Testis (tissue), 3 donors: ENCODE results near the gene STUM. TPM values are rescaled to one million over a fixed set of nuclear protein-coding genes. Genes with fewer than 3 reads are reported as not detected.

Source experiments
- DNase-seq: peaks from one replicate; pipeline ENCODE4 v3.0.0-alpha.2; 2019
- H3K27ac ChIP-seq, 2 donors: fragments of 200-600 bp; sonication (generic); one replicate each; pipeline ENCODE4 v1.5.1; 2019
- H3K27me3 ChIP-seq: fragments of 200-600 bp; sonication (generic); one replicate; pipeline ENCODE4 v1.5.1; 2019
- H3K36me3 ChIP-seq: fragments of 200-600 bp; sonication (generic); one replicate; pipeline ENCODE4 v1.5.1; 2017; ENCODE audit warnings: low read depth; ENCODE audit errors: missing control alignments
- H3K4me1 ChIP-seq: fragments of 200-600 bp; sonication (generic); one replicate; pipeline ENCODE4 v1.5.1; 2019
- H3K4me3 ChIP-seq, 2 donors: fragments of 200-600 bp; sonication (generic); one replicate each; pipeline ENCODE4 v1.5.1; 2017 to 2019
- H3K9me3 ChIP-seq: fragments of 200-600 bp; sonication (generic); one replicate; pipeline ENCODE4 v1.5.1; 2017
- CTCF ChIP-seq, 3 experiments: fragments of 450-650 bp in 2 of 3; fragments of 200-600 bp in 1 of 3; sonication (generic) in 1 of 3; IDR thresholded peaks; one replicate each; pipeline ENCODE4 v1.5.1; 2016 to 2019; ENCODE audit warnings: antibody characterized with exemption in 3 of 3, mild to moderate bottlenecking in 2 of 3, moderate library complexity in 1 of 3
- POLR2A ChIP-seq: fragments of 450-650 bp; IDR thresholded peaks from one replicate; pipeline ENCODE4 v1.6.1; 2017; ENCODE audit warnings: antibody characterized with exemption, mild to moderate bottlenecking, moderate library complexity
- WGBS, 2 donors: methylation state at CpG; one replicate each; pipeline ENCODE4 v1.1.5; 2018; 5-methylcytosine and 5-hydroxymethylcytosine counted together
- intact Hi-C: fragments of 100-400 bp; cut with DNase I; formaldehyde crosslinking; loops from one replicate; pipeline ENCODE4 v1.15.1; 2023; ENCODE audit warnings: low total_unique reads
- polyA plus RNA-seq: library from polyadenylated mRNA; stranded (reverse); fragments of 350-450 nt; fragmentation: Illumina TruSeq; extraction: RNeasy Lipid Tissue Mini Kit (QIAGEN cat#74804); gene quantifications from one replicate; pipeline ENCODE4 v1.2.3, GENCODE V29; 2014; ENCODE audit warnings: low read depth, low replicate concordance; ENCODE audit not compliant: insufficient read depth
- total RNA-seq, 2 donors: library from RNA; depleted of rRNA; stranded (reverse); fragments of >200 nt; gene quantifications; one replicate each; pipeline ENCODE4 v1.2.3, GENCODE V29; 2016

STUM gene
- total and polyA plus RNA-seq, 3 donors from 2014 or later: 2.5 to 4.5 (median 3.7) TPM

DNA sequence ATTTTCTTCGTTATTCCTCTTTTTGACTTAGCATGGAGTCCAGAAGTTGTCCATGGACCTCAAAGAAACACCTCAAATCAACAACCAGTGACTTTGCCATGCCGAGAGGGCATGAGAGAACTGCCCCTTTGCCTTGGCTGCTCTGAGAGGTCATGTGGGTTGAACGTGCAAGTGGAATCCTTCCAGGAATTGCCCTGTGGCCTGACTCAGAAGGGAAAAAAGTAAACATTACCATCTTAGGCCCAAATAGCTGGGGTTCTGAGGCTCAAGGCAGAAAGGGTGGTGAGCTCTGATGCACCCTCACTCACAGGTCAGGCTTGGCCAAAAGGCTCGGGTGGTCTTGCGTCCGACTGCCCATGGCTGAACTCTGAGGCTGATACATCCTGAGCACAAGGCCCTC is 15.1 kb downstream of the STUM start:
- TF ChIP-seq POLR2A: no peak
- no peak for TF ChIP-seq CTCF (IDR thresholded peaks at IDR 0.05)
- intact Hi-C loops: no loop called here
- Histone ChIP-seq H3K9me3 (no peaks in the 10 kb centered on the region), H3K27ac (no peak overlapping the region), H3K4me1 (peaks cover 6% of the 10 kb centered on the region), H3K36me3 (no peaks in the 10 kb centered on the region), H3K4me3 (no peak overlapping the region), H3K27me3 (no peaks in the 10 kb centered on the region)
- DNase-seq: no peak
- 84 to 88% methylated on average over 6 of the region's 6 CpGs for WGBS, 2 donors

- 94% methylated on average over 7 to 8 of the region's 8 CpGs for WGBS, 2 donors
- H3K9me3 ChIP-seq: no peaks in the 10 kb centered on the region
- H3K36me3 ChIP-seq: no peaks in the 10 kb centered on the region
- TF ChIP-seq POLR2A (no peak), CTCF (IDR thresholded peaks at IDR 0.05) (no peak)
- peaks cover 6% of the 10 kb centered on the region for H3K4me1 ChIP-seq
- intact Hi-C loops: no loop called here
- H3K27ac ChIP-seq: no peak overlapping the region
- DNase-seq: no peak
- no peak overlapping the region for H3K4me3 ChIP-seq
- H3K27me3 ChIP-seq: no peaks in the 10 kb centered on the region
Measured at GRCh38 chr1:226565476-226565875, 16.9 kb downstream of the STUM start.

DNA sequence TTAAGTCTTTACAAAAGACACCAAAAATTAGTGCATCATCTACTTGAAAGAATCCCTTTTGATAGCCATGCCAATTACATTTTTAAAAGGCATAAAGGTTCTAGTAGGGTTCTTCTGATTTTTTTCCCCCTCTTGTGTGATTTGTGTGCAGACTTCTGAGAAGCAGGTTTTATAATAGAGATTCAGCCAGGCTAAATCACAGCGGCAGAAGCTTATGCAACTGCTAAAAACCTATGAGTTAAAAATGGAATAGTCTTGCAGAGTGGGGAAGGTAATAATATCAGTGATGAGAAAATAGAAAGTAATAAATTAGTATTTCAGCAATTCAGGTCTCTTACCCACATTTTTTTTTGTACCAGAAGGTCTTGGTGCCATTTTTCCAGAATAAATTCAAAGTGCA is 17.7 kb downstream of the STUM start:
- H3K36me3 ChIP-seq: no peaks in the 10 kb centered on the region
- TF ChIP-seq POLR2A (no peak), CTCF (IDR thresholded peaks at IDR 0.05) (no peak)
- 92 to 94% methylated on average over 1 of the region's 1 CpG for WGBS, 2 donors
- H3K27ac ChIP-seq: no peak overlapping the region
- H3K27me3 ChIP-seq: no peaks in the 10 kb centered on the region
- H3K4me1 ChIP-seq: peaks cover 6% of the 10 kb centered on the region
- H3K4me3 ChIP-seq: no peak overlapping the region
- intact Hi-C loops: no loop called here
- no peaks in the 10 kb centered on the region for H3K9me3 ChIP-seq
- DNase-seq: no peak

DNA sequence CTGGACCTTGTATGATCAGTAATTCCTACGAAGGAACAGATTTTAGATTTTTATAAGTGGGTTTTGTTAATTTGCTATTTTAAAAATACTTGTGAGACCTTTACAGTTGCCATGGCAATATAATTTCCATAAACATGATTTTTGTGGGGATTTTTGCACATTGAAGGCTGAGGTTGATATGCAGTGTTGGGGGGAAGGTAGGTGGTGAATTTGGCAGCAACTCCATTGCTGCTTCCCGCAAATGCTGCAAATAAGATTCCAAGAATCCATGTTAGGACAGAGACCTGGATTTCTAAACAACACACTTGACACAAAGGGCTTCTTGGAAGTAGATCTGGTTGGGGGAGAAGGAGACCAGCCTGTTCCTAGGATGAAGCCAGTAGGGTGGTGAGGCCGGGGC is 18.2 kb downstream of the STUM start:
- H3K4me1 ChIP-seq: peaks cover 6% of the 10 kb centered on the region
- no peak for TF ChIP-seq POLR2A
- no peak overlapping the region for H3K4me3 ChIP-seq
- WGBS, 2 donors: 91 to 95% methylated on average over 3 of the region's 3 CpGs
- no peak overlapping the region for H3K27ac ChIP-seq
- no peak for DNase-seq
- H3K36me3 ChIP-seq: no peaks in the 10 kb centered on the region
- intact Hi-C loops: no loop called here
- no peaks in the 10 kb centered on the region for H3K9me3 ChIP-seq
- no peaks in the 10 kb centered on the region for H3K27me3 ChIP-seq

GRCh38 chr1:226568077-226568831 is 19.7 kb downstream of the STUM start:
- H3K27ac ChIP-seq: no peak overlapping the region
- intact Hi-C loops: no loop called here
- H3K4me3 ChIP-seq: no peak overlapping the region
- no peak for TF ChIP-seq CTCF (IDR thresholded peaks at IDR 0.05)
- no peaks in the 10 kb centered on the region for H3K9me3 ChIP-seq
- DNase-seq: peak; percentile 38
- H3K36me3 ChIP-seq: no peaks in the 10 kb centered on the region
- no peaks in the 10 kb centered on the region for H3K27me3 ChIP-seq
- H3K4me1 ChIP-seq: peaks cover 6% of the 10 kb centered on the region
- 59 to 70% methylated on average over 10 to 13 of the region's 13 CpGs for WGBS, 2 donors
